Measurements from ENCODE around the gene POLA1.

The POLA1 gene

DNA sequence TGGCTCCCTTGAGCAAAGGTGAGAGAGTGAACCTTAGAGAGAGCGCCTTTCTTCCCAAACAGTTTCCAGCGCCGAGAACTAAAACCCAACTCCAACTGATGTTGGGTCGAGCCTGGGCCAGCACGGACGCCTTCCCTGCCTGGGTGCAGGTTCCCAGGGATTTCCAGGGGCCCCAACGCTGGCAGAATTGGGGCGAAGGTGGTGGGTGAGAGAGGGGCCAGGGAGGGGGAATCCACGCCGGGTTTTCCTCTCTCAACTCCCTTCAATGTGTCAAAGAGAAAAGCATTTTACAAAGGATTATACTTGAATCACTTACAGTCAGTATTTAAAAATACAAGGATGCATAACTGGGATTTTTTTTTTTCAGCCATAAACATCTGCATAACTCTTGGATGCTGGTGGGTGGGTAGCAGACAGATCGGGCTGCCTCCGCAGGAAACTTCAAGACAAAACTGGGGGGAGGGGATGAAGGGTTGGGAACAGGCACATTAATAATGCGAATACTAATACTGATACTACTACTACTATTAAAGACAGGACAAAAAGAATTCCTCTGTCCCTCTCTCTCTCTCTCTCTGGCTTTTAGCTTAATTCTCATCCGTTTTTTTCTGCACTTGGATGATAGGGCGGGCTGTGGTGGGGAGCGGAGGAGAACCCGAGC is 323.4 kb downstream of the POLA1 start:
- no peak for ATAC-seq
- TF ChIP-seq ISL1 (CRISPR knock-in tag; IDR thresholded peaks at IDR 0.05): no peak
- TF ChIP-seq TCF4 (CRISPR knock-in tag; IDR thresholded peaks at IDR 0.05; ENCODE audit: borderline replicate concordance): no peak
- TF ChIP-seq BACH2 (CRISPR knock-in tag; IDR thresholded peaks at IDR 0.05; ENCODE audit: borderline replicate concordance): no peak

DNA sequence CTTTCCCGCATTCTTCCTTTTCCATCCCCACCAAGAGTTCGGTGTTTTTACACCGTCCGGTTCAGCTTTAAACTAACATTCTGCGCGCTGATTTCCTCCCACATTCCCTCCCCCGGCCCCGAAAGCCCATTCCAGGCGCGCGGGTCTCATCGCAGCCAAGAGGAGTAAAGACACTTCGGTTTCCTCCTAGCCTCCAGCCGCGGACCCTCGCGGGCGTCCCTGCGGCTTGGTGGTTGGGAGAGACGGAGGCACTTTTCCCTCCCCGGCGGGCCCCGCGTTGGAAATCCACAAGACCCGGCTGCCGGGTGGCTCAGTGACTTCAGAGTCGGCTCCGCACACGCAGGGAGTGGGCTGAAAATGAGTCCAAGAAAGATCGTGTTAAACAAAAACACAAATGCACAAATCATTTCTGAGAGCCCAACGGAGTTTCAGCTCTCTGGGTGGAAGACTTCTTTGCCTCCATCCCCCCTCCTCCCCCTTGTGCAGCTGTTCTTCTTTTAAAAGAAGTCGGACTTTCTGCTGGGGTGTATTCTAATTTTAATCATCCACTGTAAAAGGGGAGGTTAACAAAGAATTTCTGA is 324.0 kb downstream of the POLA1 start:
- TF ChIP-seq ISL1 (CRISPR knock-in tag; IDR thresholded peaks at IDR 0.05) (no peak), ARNTL (CRISPR knock-in tag; IDR thresholded peaks at IDR 0.05; ENCODE audit: borderline replicate concordance, low read depth) (no peak), RARB (CRISPR knock-in tag; IDR thresholded peaks at IDR 0.05) (no peak), ZFP3 (CRISPR knock-in tag; IDR thresholded peaks at IDR 0.05) (no peak), ESRRG (CRISPR knock-in tag; IDR thresholded peaks at IDR 0.05) (no peak), ZNF70 (CRISPR knock-in tag; IDR thresholded peaks at IDR 0.05) (no peak), GLIS3 (CRISPR knock-in tag; IDR thresholded peaks at IDR 0.05) (no peak), ZNF565 (CRISPR knock-in tag; conservative IDR thresholded peaks at IDR 0.05; ENCODE audit: low read depth) (no peak), PPARA (CRISPR knock-in tag; IDR thresholded peaks at IDR 0.05; ENCODE audit: borderline replicate concordance) (no peak), TCF4 (CRISPR knock-in tag; IDR thresholded peaks at IDR 0.05; ENCODE audit: borderline replicate concordance) (no peak), OSR1 (CRISPR knock-in tag; IDR thresholded peaks at IDR 0.05) (no peak), ZFP30 (CRISPR knock-in tag; IDR thresholded peaks at IDR 0.05) (no peak), BACH2 (CRISPR knock-in tag; IDR thresholded peaks at IDR 0.05; ENCODE audit: borderline replicate concordance) (no peak), TOX (CRISPR knock-in tag; IDR thresholded peaks at IDR 0.05; ENCODE audit: borderline replicate concordance) (no peak), POU6F1 (CRISPR knock-in tag; IDR thresholded peaks at IDR 0.05; ENCODE audit: borderline replicate concordance, low read depth) (no peak), ZNF8 (CRISPR knock-in tag; IDR thresholded peaks at IDR 0.05) (no peak)
- TF ChIP-seq, protein P1, sequence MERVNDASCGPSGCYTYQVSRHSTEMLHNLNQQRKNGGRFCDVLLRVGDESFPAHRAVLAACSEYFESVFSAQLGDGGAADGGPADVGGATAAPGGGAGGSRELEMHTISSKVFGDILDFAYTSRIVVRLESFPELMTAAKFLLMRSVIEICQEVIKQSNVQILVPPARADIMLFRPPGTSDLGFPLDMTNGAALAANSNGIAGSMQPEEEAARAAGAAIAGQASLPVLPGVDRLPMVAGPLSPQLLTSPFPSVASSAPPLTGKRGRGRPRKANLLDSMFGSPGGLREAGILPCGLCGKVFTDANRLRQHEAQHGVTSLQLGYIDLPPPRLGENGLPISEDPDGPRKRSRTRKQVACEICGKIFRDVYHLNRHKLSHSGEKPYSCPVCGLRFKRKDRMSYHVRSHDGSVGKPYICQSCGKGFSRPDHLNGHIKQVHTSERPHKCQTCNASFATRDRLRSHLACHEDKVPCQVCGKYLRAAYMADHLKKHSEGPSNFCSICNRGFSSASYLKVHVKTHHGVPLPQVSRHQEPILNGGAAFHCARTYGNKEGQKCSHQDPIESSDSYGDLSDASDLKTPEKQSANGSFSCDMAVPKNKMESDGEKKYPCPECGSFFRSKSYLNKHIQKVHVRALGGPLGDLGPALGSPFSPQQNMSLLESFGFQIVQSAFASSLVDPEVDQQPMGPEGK (CRISPR knock-in tag; IDR thresholded peaks at IDR 0.05; ENCODE audit: borderline replicate concordance): no peak
- TF ChIP-seq, protein P2, sequence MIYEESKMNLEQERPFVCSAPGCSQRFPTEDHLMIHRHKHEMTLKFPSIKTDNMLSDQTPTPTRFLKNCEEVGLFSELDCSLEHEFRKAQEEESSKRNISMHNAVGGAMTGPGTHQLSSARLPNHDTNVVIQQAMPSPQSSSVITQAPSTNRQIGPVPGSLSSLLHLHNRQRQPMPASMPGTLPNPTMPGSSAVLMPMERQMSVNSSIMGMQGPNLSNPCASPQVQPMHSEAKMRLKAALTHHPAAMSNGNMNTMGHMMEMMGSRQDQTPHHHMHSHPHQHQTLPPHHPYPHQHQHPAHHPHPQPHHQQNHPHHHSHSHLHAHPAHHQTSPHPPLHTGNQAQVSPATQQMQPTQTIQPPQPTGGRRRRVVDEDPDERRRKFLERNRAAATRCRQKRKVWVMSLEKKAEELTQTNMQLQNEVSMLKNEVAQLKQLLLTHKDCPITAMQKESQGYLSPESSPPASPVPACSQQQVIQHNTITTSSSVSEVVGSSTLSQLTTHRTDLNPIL (CRISPR knock-in tag; IDR thresholded peaks at IDR 0.05; ENCODE audit: low read depth): no peak
- TF ChIP-seq, protein P3, sequence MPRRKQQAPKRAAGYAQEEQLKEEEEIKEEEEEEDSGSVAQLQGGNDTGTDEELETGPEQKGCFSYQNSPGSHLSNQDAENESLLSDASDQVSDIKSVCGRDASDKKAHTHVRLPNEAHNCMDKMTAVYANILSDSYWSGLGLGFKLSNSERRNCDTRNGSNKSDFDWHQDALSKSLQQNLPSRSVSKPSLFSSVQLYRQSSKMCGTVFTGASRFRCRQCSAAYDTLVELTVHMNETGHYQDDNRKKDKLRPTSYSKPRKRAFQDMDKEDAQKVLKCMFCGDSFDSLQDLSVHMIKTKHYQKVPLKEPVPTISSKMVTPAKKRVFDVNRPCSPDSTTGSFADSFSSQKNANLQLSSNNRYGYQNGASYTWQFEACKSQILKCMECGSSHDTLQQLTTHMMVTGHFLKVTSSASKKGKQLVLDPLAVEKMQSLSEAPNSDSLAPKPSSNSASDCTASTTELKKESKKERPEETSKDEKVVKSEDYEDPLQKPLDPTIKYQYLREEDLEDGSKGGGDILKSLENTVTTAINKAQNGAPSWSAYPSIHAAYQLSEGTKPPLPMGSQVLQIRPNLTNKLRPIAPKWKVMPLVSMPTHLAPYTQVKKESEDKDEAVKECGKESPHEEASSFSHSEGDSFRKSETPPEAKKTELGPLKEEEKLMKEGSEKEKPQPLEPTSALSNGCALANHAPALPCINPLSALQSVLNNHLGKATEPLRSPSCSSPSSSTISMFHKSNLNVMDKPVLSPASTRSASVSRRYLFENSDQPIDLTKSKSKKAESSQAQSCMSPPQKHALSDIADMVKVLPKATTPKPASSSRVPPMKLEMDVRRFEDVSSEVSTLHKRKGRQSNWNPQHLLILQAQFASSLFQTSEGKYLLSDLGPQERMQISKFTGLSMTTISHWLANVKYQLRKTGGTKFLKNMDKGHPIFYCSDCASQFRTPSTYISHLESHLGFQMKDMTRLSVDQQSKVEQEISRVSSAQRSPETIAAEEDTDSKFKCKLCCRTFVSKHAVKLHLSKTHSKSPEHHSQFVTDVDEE (CRISPR knock-in tag; IDR thresholded peaks at IDR 0.05): no peak
- TF ChIP-seq, protein P4, sequence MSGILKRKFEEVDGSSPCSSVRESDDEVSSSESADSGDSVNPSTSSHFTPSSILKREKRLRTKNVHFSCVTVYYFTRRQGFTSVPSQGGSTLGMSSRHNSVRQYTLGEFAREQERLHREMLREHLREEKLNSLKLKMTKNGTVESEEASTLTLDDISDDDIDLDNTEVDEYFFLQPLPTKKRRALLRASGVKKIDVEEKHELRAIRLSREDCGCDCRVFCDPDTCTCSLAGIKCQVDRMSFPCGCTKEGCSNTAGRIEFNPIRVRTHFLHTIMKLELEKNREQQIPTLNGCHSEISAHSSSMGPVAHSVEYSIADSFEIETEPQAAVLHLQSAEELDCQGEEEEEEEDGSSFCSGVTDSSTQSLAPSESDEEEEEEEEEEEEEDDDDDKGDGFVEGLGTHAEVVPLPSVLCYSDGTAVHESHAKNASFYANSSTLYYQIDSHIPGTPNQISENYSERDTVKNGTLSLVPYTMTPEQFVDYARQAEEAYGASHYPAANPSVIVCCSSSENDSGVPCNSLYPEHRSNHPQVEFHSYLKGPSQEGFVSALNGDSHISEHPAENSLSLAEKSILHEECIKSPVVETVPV (CRISPR knock-in tag; IDR thresholded peaks at IDR 0.05): no peak
- no peak for ATAC-seq

DNA sequence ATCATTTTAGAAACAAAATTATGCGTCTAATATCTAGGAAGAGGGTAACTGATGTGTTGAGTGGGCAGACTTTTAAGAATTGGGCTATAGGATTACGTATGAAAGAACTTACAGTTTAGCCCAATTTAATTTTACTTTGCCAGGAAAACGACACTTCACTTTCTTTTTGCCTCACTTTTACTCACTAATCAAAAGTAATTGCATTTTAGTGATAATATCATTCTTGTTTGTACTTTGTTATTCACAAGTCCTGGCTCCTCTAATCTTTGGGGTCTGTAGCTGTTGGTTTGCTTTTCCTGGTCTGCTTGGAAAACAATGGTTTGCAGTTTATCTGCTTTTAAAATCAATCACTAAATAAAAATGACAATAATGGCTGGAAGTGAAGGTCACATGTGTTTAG is 325.0 kb downstream of the POLA1 start:
- ATAC-seq: no peak
- no peak for TF ChIP-seq ZFP3 (CRISPR knock-in tag; IDR thresholded peaks at IDR 0.05)
- no peak for TF ChIP-seq ZFP30 (CRISPR knock-in tag; IDR thresholded peaks at IDR 0.05)
- TF ChIP-seq, protein P2 (CRISPR knock-in tag; IDR thresholded peaks at IDR 0.05; ENCODE audit: low read depth): no peak
- no peak for TF ChIP-seq ZNF70 (CRISPR knock-in tag; IDR thresholded peaks at IDR 0.05)
- no peak for TF ChIP-seq ZNF565 (CRISPR knock-in tag; conservative IDR thresholded peaks at IDR 0.05; ENCODE audit: low read depth)
- TF ChIP-seq, protein P3 (CRISPR knock-in tag; IDR thresholded peaks at IDR 0.05): no peak
- no peak for TF ChIP-seq ARNTL (CRISPR knock-in tag; IDR thresholded peaks at IDR 0.05; ENCODE audit: borderline replicate concordance, low read depth)
- TF ChIP-seq GLIS3 (CRISPR knock-in tag; IDR thresholded peaks at IDR 0.05): no peak
- TF ChIP-seq ESRRG (CRISPR knock-in tag; IDR thresholded peaks at IDR 0.05): no peak
- no peak for TF ChIP-seq OSR1 (CRISPR knock-in tag; IDR thresholded peaks at IDR 0.05)
- no peak for TF ChIP-seq TOX (CRISPR knock-in tag; IDR thresholded peaks at IDR 0.05; ENCODE audit: borderline replicate concordance)
